ENCODE measurements around the gene SLC22A15.
"Not testable (repeated sequence)": the region's sequence is repeated elsewhere in the genome, so short reads cannot be mapped to it uniquely, and the experiment has no call there.

Gene SLC22A15

GRCh38 chr1:116033322-116033721 is 57.0 kb downstream of the SLC22A15 start:
- peak; percentile 65 for DNase-seq

- DNase-seq, result no peak
These were observed 59.9 kb downstream of the SLC22A15 start for GRCh38 chr1:116036255-116036654.

GRCh38 chr1:116038679-116039078 is 62.4 kb downstream of the SLC22A15 start:
- no peak for DNase-seq

GRCh38 chr1:116044071-116044470 is 67.8 kb downstream of the SLC22A15 start:
- DNase-seq, result no peak

GRCh38 chr1:116046933-116047332 is 70.6 kb downstream of the SLC22A15 start:
- DNase-seq, result not testable (repeated sequence)

- DNase-seq, result not testable (repeated sequence)
These were observed 75.6 kb downstream of the SLC22A15 start for GRCh38 chr1:116051896-116052295.

- no peak for DNase-seq
These were observed 85.9 kb downstream of the SLC22A15 start for GRCh38 chr1:116062201-116062600.

- no peak for DNase-seq
These were observed 88.3 kb downstream of the SLC22A15 start for GRCh38 chr1:116064616-116065015.

- no peak for DNase-seq
These were observed 90.7 kb downstream of the SLC22A15 start for GRCh38 chr1:116066868-116067565.

- DNase-seq, result no peak
These were observed 91.2 kb downstream of the SLC22A15 start for GRCh38 chr1:116067566-116067890.

GRCh38 chr1:116075575-116075974 is 99.3 kb downstream of the SLC22A15 start:
- DNase-seq, result no peak

GRCh38 chr1:116075990-116076389 is 99.7 kb downstream of the SLC22A15 start:
- no peak for DNase-seq

GRCh38 chr1:116076831-116077230 is 100.5 kb downstream of the SLC22A15 start:
- no peak for DNase-seq

- no peak for DNase-seq
These were observed 102.4 kb downstream of the SLC22A15 start for GRCh38 chr1:116078699-116079223.

GRCh38 chr1:116087628-116088027 is 111.3 kb downstream of the SLC22A15 start:
- DNase-seq, result no peak

GRCh38 chr1:116089870-116090269 is 113.6 kb downstream of the SLC22A15 start:
- DNase-seq, result no peak

- DNase-seq, result no peak
These were observed 114.8 kb downstream of the SLC22A15 start for GRCh38 chr1:116091083-116091482.

GRCh38 chr1:116092752-116093489 is 116.6 kb downstream of the SLC22A15 start:
- DNase-seq, result no peak

GRCh38 chr1:116095027-116095426 is 118.7 kb downstream of the SLC22A15 start:
- no peak for DNase-seq

GRCh38 chr1:116096013-116096618 is 119.8 kb downstream of the SLC22A15 start:
- no peak for DNase-seq

GRCh38 chr1:116097626-116098025 is 121.3 kb downstream of the SLC22A15 start:
- no peak for DNase-seq

- DNase-seq, result no peak
These were observed 123.1 kb downstream of the SLC22A15 start for GRCh38 chr1:116099379-116099778.

GRCh38 chr1:116099919-116100318 is 123.6 kb downstream of the SLC22A15 start:
- DNase-seq, result no peak

GRCh38 chr1:116104667-116105066 is 128.4 kb downstream of the SLC22A15 start:
- DNase-seq, result no peak

All from NCI-H2171 (cell line).